Esophagus muscularis mucosa (tissue), 4 donors: ENCODE data around the gene JAKMIP3. TPM values are rescaled to one million over a fixed set of nuclear protein-coding genes. Genes with fewer than 3 reads are reported as not detected.

Experiments used
- DNase-seq: peaks from one replicate; pipeline ENCODE4 v3.0.0-alpha.2; 2017; ENCODE audit errors: extremely low spot score
- H3K27ac ChIP-seq, 4 donors: fragments of 200-600 bp; sonication (generic); replicated peaks in 1 of 4; 1 replicate in 3 of 4; 2 replicates in 1 of 4; pipeline ENCODE4 v1.5.1; 2016 to 2019; ENCODE audit warnings: mild to moderate bottlenecking in 1 of 4
- H3K27me3 ChIP-seq, 4 donors: fragments of 200-600 bp; sonication (generic); one replicate each; pipeline versions ENCODE4 v1.5.1 to v1.6.0; 2016 to 2019
- H3K36me3 ChIP-seq, 4 donors: fragments of 200-600 bp; sonication (generic); one replicate each; pipeline ENCODE4 v1.5.1; 2016 to 2019
- H3K4me1 ChIP-seq, 4 donors: fragments of 200-600 bp; sonication (generic); one replicate each; pipeline ENCODE4 v1.5.1; 2016 to 2019
- H3K4me3 ChIP-seq, 4 donors: fragments of 200-600 bp; sonication (generic); 1 replicate in 2 of 4; 2 replicates in 2 of 4; pipeline ENCODE4 v1.5.1; 2016 to 2019; ENCODE audit warnings: mild to moderate bottlenecking in 4 of 4, moderate library complexity in 1 of 4
- H3K9me3 ChIP-seq, 4 donors: fragments of 200-600 bp; sonication (generic); 1 replicate in 3 of 4; 2 replicates in 1 of 4; pipeline ENCODE4 v1.5.1; 2016 to 2019
- CTCF ChIP-seq, 3 experiments: fragments of 200-600 bp in 2 of 3; fragments of 450-650 bp in 1 of 3; sonication (generic) in 2 of 3; IDR thresholded peaks; one replicate each; pipeline ENCODE4 v1.5.1; 2017 to 2019; ENCODE audit warnings: antibody characterized with exemption in 3 of 3, mild to moderate bottlenecking in 2 of 3, moderate library complexity in 1 of 3
- EP300 ChIP-seq: sonication (generic); formaldehyde crosslinking; IDR thresholded peaks from one replicate; pipeline ENCODE4 v1.6.1; 2017; ENCODE audit warnings: antibody characterized with exemption
- POLR2A ChIP-seq: fragments of 450-650 bp; IDR thresholded peaks from one replicate; pipeline ENCODE4 v1.6.1; 2017; ENCODE audit warnings: antibody characterized with exemption, moderate library complexity, mild to moderate bottlenecking, low read depth
- POLR2AphosphoS5 ChIP-seq, 2 donors: sonication (generic); formaldehyde crosslinking; IDR thresholded peaks; one replicate each; pipeline ENCODE4 v1.6.1; 2017; ENCODE audit warnings: antibody characterized with exemption in 2 of 2
- WGBS: methylation state at CpG from one replicate; pipeline ENCODE4 v1.1.5; 2018; 5-methylcytosine and 5-hydroxymethylcytosine counted together
- intact Hi-C: fragments of 100-400 bp; cut with DNase I; formaldehyde crosslinking; loops from one replicate; pipeline ENCODE4 v1.15.1; 2023
- total RNA-seq, 4 donors: library from RNA; depleted of rRNA; stranded (reverse); fragments of >200 nt; gene quantifications; one replicate each; pipeline versions ENCODE4 v1.1.0 to v1.2.1, GENCODE V29; 2016

Gene JAKMIP3
- total RNA-seq, 4 donors from 2014 or later = 0.66 to 1.6 (median 0.97) TPM

- Histone ChIP-seq H3K4me3 (no peak overlapping the region), H3K27ac (no peak overlapping the region), H3K9me3 (no peaks in the 10 kb centered on the region), H3K27me3 (no peaks in the 10 kb centered on the region), H3K36me3 (peaks cover 0 to 6% (median 0%) of the 10 kb centered on the region in 4 donors), H3K4me1 (peaks cover 0 to 6% (median 0%) of the 10 kb centered on the region in 4 donors)
- WGBS = 88% methylated on average over 12 of the region's 15 CpGs
- no peak for TF ChIP-seq POLR2A
- TF ChIP-seq CTCF (IDR thresholded peaks at IDR 0.05) = no peak
- TF ChIP-seq POLR2AphosphoS5 (IDR thresholded peaks at IDR 0.05) = no peak
- TF ChIP-seq EP300 = no peak
- DNase-seq = no peak
- intact Hi-C loops = no loop called here
Measured at GRCh38 chr10:132106431-132106830, 40.7 kb downstream of the JAKMIP3 start.

- WGBS = 87% methylated on average over 27 of the region's 27 CpGs
- no peak for TF ChIP-seq EP300
- TF ChIP-seq CTCF (IDR thresholded peaks at IDR 0.05) = no peak
- TF ChIP-seq POLR2A = no peak
- TF ChIP-seq POLR2AphosphoS5 (IDR thresholded peaks at IDR 0.05) = no peak
- intact Hi-C loops = no loop called here
- peaks cover 0 to 6% (median 0%) of the 10 kb centered on the region in 4 donors for H3K36me3 ChIP-seq
- no peak overlapping the region for H3K4me3 ChIP-seq
- H3K4me1 ChIP-seq = peaks cover 0 to 6% (median 0%) of the 10 kb centered on the region in 4 donors
- no peaks in the 10 kb centered on the region for H3K9me3 ChIP-seq
- H3K27ac ChIP-seq = no peak overlapping the region
- no peak for DNase-seq
- H3K27me3 ChIP-seq = no peaks in the 10 kb centered on the region
Measured at GRCh38 chr10:132107186-132107948, 41.6 kb downstream of the JAKMIP3 start.

- peaks cover 0 to 6% (median 0%) of the 10 kb centered on the region in 4 donors for H3K36me3 ChIP-seq
- peaks cover 0 to 6% (median 0%) of the 10 kb centered on the region in 4 donors for H3K4me1 ChIP-seq
- H3K27me3 ChIP-seq = no peaks in the 10 kb centered on the region
- TF ChIP-seq EP300 = no peak
- TF ChIP-seq CTCF (IDR thresholded peaks at IDR 0.05) = no peak
- no peak for TF ChIP-seq POLR2A
- TF ChIP-seq POLR2AphosphoS5 (IDR thresholded peaks at IDR 0.05) = no peak
- H3K4me3 ChIP-seq = no peak overlapping the region
- no peak overlapping the region for H3K27ac ChIP-seq
- 84% methylated on average over 13 of the region's 13 CpGs for WGBS
- no peak for DNase-seq
- H3K9me3 ChIP-seq = no peaks in the 10 kb centered on the region
- intact Hi-C loops = no loop called here
Measured at GRCh38 chr10:132107949-132108877, 42.5 kb downstream of the JAKMIP3 start.

GRCh38 chr10:132109341-132110110, 43.8 kb downstream of the JAKMIP3 start:
- no peaks in the 10 kb centered on the region for H3K9me3 ChIP-seq
- TF ChIP-seq POLR2A (no peak), CTCF (IDR thresholded peaks at IDR 0.05) (no peak), POLR2AphosphoS5 (IDR thresholded peaks at IDR 0.05) (no peak), EP300 (no peak)
- WGBS = 88% methylated on average over 19 of the region's 19 CpGs
- H3K4me3 ChIP-seq = no peak overlapping the region
- peaks cover 0 to 6% (median 0%) of the 10 kb centered on the region in 4 donors for H3K4me1 ChIP-seq
- H3K27ac ChIP-seq = no peak overlapping the region
- no peak for DNase-seq
- no peaks in the 10 kb centered on the region for H3K27me3 ChIP-seq
- H3K36me3 ChIP-seq = peaks cover 0 to 6% (median 0%) of the 10 kb centered on the region in 4 donors
- intact Hi-C loops = no loop called here
